Osteoblast (primary cell): Measurements from ENCODE around the gene ENPP3. TPM values are rescaled to one million over a fixed set of nuclear protein-coding genes. Genes with fewer than 3 reads are reported as not detected.

Source experiments
- DNase-seq: peaks from one replicate; pipeline ENCODE4 v3.0.0; 2011; ENCODE audit warnings: low spot score, mixed read lengths; ENCODE audit not compliant: insufficient read length; ENCODE audit errors: missing footprints
- H2AFZ ChIP-seq: 2 replicates; pipeline ENCODE4 v1.6.0; 2011; ENCODE audit warnings: mild to moderate bottlenecking, low read length
- H3K27ac ChIP-seq: 2 replicates; pipeline ENCODE4 v1.5.1; 2011; ENCODE audit warnings: mild to moderate bottlenecking, low read depth, low read length, moderate library complexity
- H3K27me3 ChIP-seq: 2 replicates; pipeline ENCODE4 v1.6.0; 2012; ENCODE audit warnings: mild to moderate bottlenecking, control low read depth, inconsistent platforms, low read length, moderate library complexity; ENCODE audit not compliant: insufficient read depth
- H3K36me3 ChIP-seq: 2 replicates; pipeline ENCODE4 v1.5.1; 2011; ENCODE audit warnings: mild to moderate bottlenecking, low read length, control low read depth, moderate library complexity; ENCODE audit not compliant: insufficient read depth
- H3K4me1 ChIP-seq: 2 replicates; pipeline ENCODE4 v1.5.1; 2011; ENCODE audit warnings: mild to moderate bottlenecking, low read length, control low read depth, moderate library complexity; ENCODE audit not compliant: insufficient read depth
- H3K4me2 ChIP-seq: 2 replicates; pipeline ENCODE4 v1.6.0; 2011; ENCODE audit warnings: mild to moderate bottlenecking, low read length; ENCODE audit not compliant: insufficient read depth
- H3K4me3 ChIP-seq: fragments of 200-600 bp; sonication (generic); 3 replicates; pipeline ENCODE4 v1.5.1; 2012; ENCODE audit warnings: mild to moderate bottlenecking, low read length, inconsistent platforms; ENCODE audit not compliant: insufficient read depth
- H3K79me2 ChIP-seq: 2 replicates; pipeline ENCODE4 v1.6.0; 2012; ENCODE audit warnings: mild to moderate bottlenecking, low read length, control low read depth, inconsistent platforms; ENCODE audit not compliant: insufficient read depth
- H3K9me3 ChIP-seq: 2 replicates; pipeline ENCODE4 v1.5.1; 2011; ENCODE audit warnings: low read depth, low read length, control low read depth
- H4K20me1 ChIP-seq: 2 replicates; pipeline ENCODE4 v1.6.0; 2012; ENCODE audit warnings: mild to moderate bottlenecking, low read length, control low read depth; ENCODE audit not compliant: insufficient read depth
- CTCF ChIP-seq: IDR thresholded peaks from 2 replicates; pipeline ENCODE4 v1.5.1; 2011; ENCODE audit warnings: mild to moderate bottlenecking, low read depth, low read length, moderate library complexity; ENCODE audit errors: extremely low read depth
- total RNA-seq: library from RNA; depleted of rRNA; stranded (reverse); fragments of >200 nt; gene quantifications from 2 replicates; pipeline ENCODE4 v1.2.3, GENCODE V29; 2012

ENPP3 gene
- total RNA-seq, 1 donor, result not detected

- Histone ChIP-seq H3K4me1 (peaks cover 11% of the 10 kb centered on the region), H3K9me3 (no peaks in the 10 kb centered on the region), H3K79me2 (no peaks in the 10 kb centered on the region), H3K27me3 (peaks cover 6% of the 10 kb centered on the region), H2AFZ (no peak overlapping the region), H4K20me1 (no peaks in the 10 kb centered on the region), H3K27ac (no peak overlapping the region), H3K36me3 (no peaks in the 10 kb centered on the region), H3K4me2 (no peak overlapping the region), H3K4me3 (no peak overlapping the region)
- DNase-seq, result no peak
- TF ChIP-seq CTCF, result no peak
Observed at GRCh38 chr6:131655387-131655786, 18.3 kb downstream of the ENPP3 start.

- Histone ChIP-seq H3K27ac (no peak overlapping the region), H3K27me3 (peaks cover 6% of the 10 kb centered on the region), H3K36me3 (no peaks in the 10 kb centered on the region), H4K20me1 (no peaks in the 10 kb centered on the region), H3K4me3 (no peak overlapping the region), H3K79me2 (no peaks in the 10 kb centered on the region), H3K4me2 (no peak overlapping the region), H3K9me3 (no peaks in the 10 kb centered on the region), H3K4me1 (peaks cover 11% of the 10 kb centered on the region), H2AFZ (no peak overlapping the region)
- DNase-seq, result no peak
- no peak for TF ChIP-seq CTCF
Observed at GRCh38 chr6:131655951-131656350, 18.8 kb downstream of the ENPP3 start.

GRCh38 chr6:131656667-131657066, 19.6 kb downstream of the ENPP3 start:
- Histone ChIP-seq H3K36me3 (no peaks in the 10 kb centered on the region), H3K79me2 (no peaks in the 10 kb centered on the region), H3K9me3 (no peaks in the 10 kb centered on the region), H3K27me3 (peaks cover 4% of the 10 kb centered on the region), H3K27ac (no peak overlapping the region), H2AFZ (no peak overlapping the region), H4K20me1 (no peaks in the 10 kb centered on the region), H3K4me2 (no peak overlapping the region), H3K4me1 (peaks cover 11% of the 10 kb centered on the region), H3K4me3 (no peak overlapping the region)
- DNase-seq, result no peak
- no peak for TF ChIP-seq CTCF

- H3K4me2 ChIP-seq, result no peak overlapping the region
- H2AFZ ChIP-seq, result no peak overlapping the region
- no peak for TF ChIP-seq CTCF
- H3K9me3 ChIP-seq, result no peaks in the 10 kb centered on the region
- no peak for DNase-seq
- no peaks in the 10 kb centered on the region for H3K36me3 ChIP-seq
- no peak overlapping the region for H3K4me3 ChIP-seq
- peaks cover 11% of the 10 kb centered on the region for H3K4me1 ChIP-seq
- no peaks in the 10 kb centered on the region for H3K27me3 ChIP-seq
- H3K27ac ChIP-seq, result peak overlapping the region; percentile 6
- no peaks in the 10 kb centered on the region for H4K20me1 ChIP-seq
- no peaks in the 10 kb centered on the region for H3K79me2 ChIP-seq
Observed at GRCh38 chr6:131657222-131657621, 20.1 kb downstream of the ENPP3 start.
